Smooth muscle cell (in vitro differentiated cells): ENCODE measurements around the gene TBC1D32. TPM values are rescaled to one million over a fixed set of nuclear protein-coding genes. Genes with fewer than 3 reads are reported as not detected.
"Not testable (repeated sequence)": the region's sequence is repeated elsewhere in the genome, so short reads cannot be mapped to it uniquely, and the experiment has no call there.

Experiments used
- DNase-seq: peaks from one replicate; lab custom pipeline; 2025; ENCODE audit not compliant: unreplicated experiment; lab: John Stamatoyannopoulos, UW
- H2AFZ ChIP-seq: fragments of 200-600 bp; sonication (generic); 2 replicates; pipeline ENCODE4 v1.6.0; 2016; ENCODE audit warnings: antibody characterized with exemption, low read depth, mild to moderate bottlenecking
- H3F3A ChIP-seq: fragments of 200-600 bp; sonication (generic); 2 replicates; pipeline ENCODE4 v1.6.0; 2017; ENCODE audit warnings: antibody characterized with exemption, low read depth
- H3K27ac ChIP-seq: fragments of 200-600 bp; sonication (generic); 2 replicates; pipeline ENCODE4 v1.5.1; 2016; ENCODE audit warnings: low read depth, mild to moderate bottlenecking
- H3K27me3 ChIP-seq: fragments of 200-600 bp; sonication (generic); 2 replicates; pipeline ENCODE4 v1.6.1; 2016; ENCODE audit warnings: low read depth, mild to moderate bottlenecking
- H3K36me3 ChIP-seq: fragments of 200-600 bp; sonication (generic); 2 replicates; pipeline ENCODE4 v1.5.1; 2016; ENCODE audit warnings: low read depth
- H3K4me1 ChIP-seq: fragments of 200-600 bp; sonication (generic); 2 replicates; pipeline ENCODE4 v1.5.1; 2016; ENCODE audit warnings: low read depth
- H3K4me2 ChIP-seq: fragments of 200-600 bp; sonication (generic); 2 replicates; pipeline ENCODE4 v1.6.0; 2016; ENCODE audit warnings: mild to moderate bottlenecking
- H3K4me3 ChIP-seq: fragments of 200-600 bp; sonication (generic); 2 replicates; pipeline ENCODE4 v1.5.1; 2016; ENCODE audit warnings: mild to moderate bottlenecking
- H3K79me2 ChIP-seq: fragments of 200-600 bp; sonication (generic); 2 replicates; pipeline ENCODE4 v1.6.0; 2016; ENCODE audit warnings: low read depth, mild to moderate bottlenecking
- H3K9ac ChIP-seq: fragments of 200-600 bp; sonication (generic); 2 replicates; pipeline ENCODE4 v1.6.0; 2016; ENCODE audit warnings: low read depth
- H3K9me3 ChIP-seq: fragments of 200-600 bp; sonication (generic); replicated peaks from 2 replicates; pipeline ENCODE4 v1.5.1; 2016; ENCODE audit warnings: low read depth
- H4K20me1 ChIP-seq: fragments of 200-600 bp; sonication (generic); 2 replicates; pipeline ENCODE4 v1.6.0; 2016; ENCODE audit warnings: low read depth
- WGBS: methylation state at CpG from one replicate; pipeline ENCODE4 v1.1.7; 2016; ENCODE audit warnings: low lambda C conversion rate; 5-methylcytosine and 5-hydroxymethylcytosine counted together
- polyA plus RNA-seq: library from polyadenylated mRNA; unstranded; fragments of >200 nt; fragmentation: Nextera tagmentation; extraction: Ambion mirVana; gene quantifications from 2 replicates; pipeline ENCODE4 v1.2.1, GENCODE V29; 2016
- total RNA-seq: library from RNA; depleted of rRNA; stranded (reverse); fragments of >200 nt; gene quantifications from 2 replicates; pipeline ENCODE4 v1.2.3, GENCODE V29; 2014
- TF ChIP-seq, protein P1 (sequence below): fragments of 200-600 bp; sonication (generic); IDR thresholded peaks from 2 replicates; pipeline ENCODE4 v1.5.1; 2017; ENCODE audit warnings: borderline replicate concordance, mild to moderate bottlenecking, antibody characterized with exemption; ENCODE audit not compliant: insufficient read depth, poor library complexity, severe bottlenecking

The TBC1D32 gene
- total and polyA plus RNA-seq, 2 experiments from 2014 or later: 4.2 to 14.5 TPM

DNA sequence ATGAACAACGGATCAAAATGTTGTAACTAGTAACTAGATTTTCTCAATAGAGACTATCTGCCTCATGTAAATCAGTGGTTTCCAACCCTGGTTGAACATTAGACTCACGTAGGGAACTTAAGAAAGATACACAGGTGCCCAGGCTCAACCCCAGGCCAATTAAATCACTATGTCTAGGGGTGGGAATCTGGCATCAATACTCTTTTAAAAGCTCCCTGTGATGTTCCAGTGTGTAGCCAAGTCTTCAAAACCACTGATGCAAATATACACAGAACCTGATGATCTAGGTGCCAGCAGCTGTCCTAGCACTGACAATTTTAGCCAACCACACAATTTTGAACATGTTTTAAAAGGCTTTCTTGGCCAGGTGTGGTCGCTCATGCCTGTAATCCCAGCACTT, 128.7 kb downstream of the TBC1D32 start:
- Histone ChIP-seq H3F3A (no peaks in the 10 kb centered on the region), H3K27ac (no peak overlapping the region), H3K4me2 (no peak overlapping the region), H3K4me1 (no peaks in the 10 kb centered on the region), H2AFZ (no peak overlapping the region), H3K27me3 (no peaks in the 10 kb centered on the region), H4K20me1 (no peaks in the 10 kb centered on the region), H3K9ac (no peak overlapping the region), H3K36me3 (peaks cover 12% of the 10 kb centered on the region), H3K4me3 (no peak overlapping the region), H3K79me2 (no peaks in the 10 kb centered on the region), H3K9me3 (no peaks in the 10 kb centered on the region)
- no peak for DNase-seq
- WGBS: 100% methylated on average over 3 of the region's 3 CpGs
- TF ChIP-seq, protein P1, sequence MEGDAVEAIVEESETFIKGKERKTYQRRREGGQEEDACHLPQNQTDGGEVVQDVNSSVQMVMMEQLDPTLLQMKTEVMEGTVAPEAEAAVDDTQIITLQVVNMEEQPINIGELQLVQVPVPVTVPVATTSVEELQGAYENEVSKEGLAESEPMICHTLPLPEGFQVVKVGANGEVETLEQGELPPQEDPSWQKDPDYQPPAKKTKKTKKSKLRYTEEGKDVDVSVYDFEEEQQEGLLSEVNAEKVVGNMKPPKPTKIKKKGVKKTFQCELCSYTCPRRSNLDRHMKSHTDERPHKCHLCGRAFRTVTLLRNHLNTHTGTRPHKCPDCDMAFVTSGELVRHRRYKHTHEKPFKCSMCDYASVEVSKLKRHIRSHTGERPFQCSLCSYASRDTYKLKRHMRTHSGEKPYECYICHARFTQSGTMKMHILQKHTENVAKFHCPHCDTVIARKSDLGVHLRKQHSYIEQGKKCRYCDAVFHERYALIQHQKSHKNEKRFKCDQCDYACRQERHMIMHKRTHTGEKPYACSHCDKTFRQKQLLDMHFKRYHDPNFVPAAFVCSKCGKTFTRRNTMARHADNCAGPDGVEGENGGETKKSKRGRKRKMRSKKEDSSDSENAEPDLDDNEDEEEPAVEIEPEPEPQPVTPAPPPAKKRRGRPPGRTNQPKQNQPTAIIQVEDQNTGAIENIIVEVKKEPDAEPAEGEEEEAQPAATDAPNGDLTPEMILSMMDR: no peak

DNA sequence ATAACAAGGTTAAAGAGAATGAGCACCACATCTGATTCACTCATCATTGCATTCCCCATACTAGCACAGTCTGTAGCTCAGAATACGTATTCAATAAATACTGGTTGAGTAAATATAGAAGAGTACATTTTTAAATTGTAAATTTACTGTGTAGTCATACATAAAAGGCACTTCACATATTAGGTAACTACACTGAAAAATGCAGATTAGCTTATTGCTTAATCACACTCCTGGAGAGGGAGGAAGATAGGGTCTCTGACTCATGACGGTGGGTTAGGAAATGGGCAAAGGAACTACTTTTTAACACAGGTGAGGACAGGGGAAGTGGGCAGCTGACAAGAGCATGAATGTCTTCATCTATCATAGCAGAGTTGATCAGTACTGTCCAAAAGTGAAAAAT, 133.2 kb downstream of the TBC1D32 start:
- Histone ChIP-seq H3K79me2 (no peaks in the 10 kb centered on the region), H3K4me1 (no peaks in the 10 kb centered on the region), H3K4me2 (no peak overlapping the region), H3K9ac (no peak overlapping the region), H3F3A (no peaks in the 10 kb centered on the region), H3K9me3 (no peaks in the 10 kb centered on the region), H3K4me3 (no peak overlapping the region), H4K20me1 (no peaks in the 10 kb centered on the region), H2AFZ (no peak overlapping the region), H3K36me3 (no peaks in the 10 kb centered on the region), H3K27ac (no peak overlapping the region), H3K27me3 (no peaks in the 10 kb centered on the region)
- DNase-seq: no peak
- WGBS: 79% methylated on average over 2 of the region's 2 CpGs
- TF ChIP-seq, protein P1: no peak

DNA sequence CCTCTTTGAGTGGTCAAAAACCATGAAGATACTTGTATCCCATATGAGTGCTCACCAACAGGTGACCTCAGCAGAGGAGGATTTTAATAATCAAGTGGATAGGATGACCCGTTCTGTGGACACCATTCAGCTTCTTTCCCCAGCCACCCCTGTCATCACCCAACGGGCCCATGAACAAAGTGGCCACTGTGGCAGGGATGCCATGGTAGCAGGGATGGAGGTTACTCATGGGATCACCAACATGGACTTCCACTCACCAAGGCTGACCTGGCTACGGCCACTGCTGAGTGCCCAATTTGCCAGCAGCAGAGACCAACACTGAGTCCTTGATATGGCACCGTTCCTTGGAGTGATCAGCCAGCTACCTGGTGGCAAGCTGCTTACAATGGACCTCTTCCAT, 138.2 kb downstream of the TBC1D32 start:
- H3K9me3 ChIP-seq, H3K9ac ChIP-seq, H3K36me3 ChIP-seq, H4K20me1 ChIP-seq, H3K4me3 ChIP-seq, H3K79me2 ChIP-seq, H3K27me3 ChIP-seq, H3K4me2 ChIP-seq, DNase-seq, H3K4me1 ChIP-seq, H2AFZ ChIP-seq, H3F3A ChIP-seq, H3K27ac ChIP-seq: not testable (repeated sequence)
- 99% methylated on average over 4 of the region's 4 CpGs for WGBS

DNA sequence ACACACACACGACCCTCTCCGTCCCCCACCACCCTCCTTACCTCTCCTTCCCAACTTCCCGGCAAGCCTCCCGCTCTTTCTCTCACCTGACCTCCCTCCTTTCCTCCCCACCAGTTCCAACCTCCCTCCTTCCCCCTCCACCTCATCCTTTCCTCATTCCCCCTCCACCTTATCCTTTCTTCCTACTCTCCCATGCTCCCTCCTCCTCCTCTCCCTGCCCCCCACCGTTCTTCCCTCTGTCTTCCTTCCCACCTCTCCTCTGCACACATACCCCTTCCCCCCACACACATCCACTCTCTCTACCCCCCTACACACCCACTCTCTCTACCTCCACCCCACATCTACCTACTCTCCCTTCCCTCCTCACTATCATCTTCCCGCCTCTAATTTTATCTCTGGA, 144.2 kb downstream of the TBC1D32 start:
- H3K27me3 ChIP-seq: no peaks in the 10 kb centered on the region
- H3K4me1 ChIP-seq: peaks cover 19% of the 10 kb centered on the region
- no peak overlapping the region for H3K4me2 ChIP-seq
- no peaks in the 10 kb centered on the region for H3K36me3 ChIP-seq
- H3K9ac ChIP-seq: no peak overlapping the region
- no peak overlapping the region for H2AFZ ChIP-seq
- no peak overlapping the region for H3K27ac ChIP-seq
- WGBS: 97% methylated on average over 1 of the region's 6 CpGs
- H3F3A ChIP-seq: peaks cover 14% of the 10 kb centered on the region
- DNase-seq: no peak
- TF ChIP-seq, protein P1: no peak
- H3K9me3 ChIP-seq: no peaks in the 10 kb centered on the region
- H3K79me2 ChIP-seq: no peaks in the 10 kb centered on the region
- no peaks in the 10 kb centered on the region for H4K20me1 ChIP-seq
- H3K4me3 ChIP-seq: no peak overlapping the region
